ENCODE results near the gene PTCH2. TPM values are rescaled to one million over a fixed set of nuclear protein-coding genes. Genes with fewer than 3 reads are reported as not detected.

The PTCH2 gene
- total RNA-seq, 2 experiments from 2014 or later: 0.13 to 0.97 TPM

GRCh38 chr1:44807364-44808062 is 35.5 kb downstream of the PTCH2 start:
- peaks cover 48% of the 10 kb centered on the region for H3K36me3 Mint-ChIP-seq (ENCODE audit: low read depth)
- CTCF ChIA-PET: interaction anchor here (0.7 to 4.4 kb wide), 6 partner anchors 9 to 496 kb away, joined by 3 to 51 read pairs (median 13); partner anchors contain the start of genes PLK3 and RNU5D-1
- peak overlapping the region; percentile 55 for H3K4me3 Mint-ChIP-seq
- H3K4me1 Mint-ChIP-seq (ENCODE audit: low read depth): peaks cover 89% of the 10 kb centered on the region
- intact Hi-C loops (cut with micrococcal nuclease): loop anchor here (2.0 to 10.0 kb wide), 2 partner anchors 77 to 497 kb away; partner anchors contain the start of gene RNU5D-1
- DNase-seq (peak; percentile 97), ATAC-seq (peak; percentile 59)
- POLR2A ChIA-PET: interaction anchor here (1.1 to 12.0 kb wide), 9 partner anchors 8 to 533 kb away, joined by 3 to 214 read pairs (median 69); partner anchors contain the start of genes BEST4, MUTYH, PLK3 and RNU5D-1
- H3K27me3 Mint-ChIP-seq: no peaks in the 10 kb centered on the region
- peak overlapping the region; percentile 99 for H3K27ac Mint-ChIP-seq
- no peak for TF ChIP-seq CTCF (IDR thresholded peaks at IDR 0.05)
- no peaks in the 10 kb centered on the region for H3K9me3 Mint-ChIP-seq

DNA sequence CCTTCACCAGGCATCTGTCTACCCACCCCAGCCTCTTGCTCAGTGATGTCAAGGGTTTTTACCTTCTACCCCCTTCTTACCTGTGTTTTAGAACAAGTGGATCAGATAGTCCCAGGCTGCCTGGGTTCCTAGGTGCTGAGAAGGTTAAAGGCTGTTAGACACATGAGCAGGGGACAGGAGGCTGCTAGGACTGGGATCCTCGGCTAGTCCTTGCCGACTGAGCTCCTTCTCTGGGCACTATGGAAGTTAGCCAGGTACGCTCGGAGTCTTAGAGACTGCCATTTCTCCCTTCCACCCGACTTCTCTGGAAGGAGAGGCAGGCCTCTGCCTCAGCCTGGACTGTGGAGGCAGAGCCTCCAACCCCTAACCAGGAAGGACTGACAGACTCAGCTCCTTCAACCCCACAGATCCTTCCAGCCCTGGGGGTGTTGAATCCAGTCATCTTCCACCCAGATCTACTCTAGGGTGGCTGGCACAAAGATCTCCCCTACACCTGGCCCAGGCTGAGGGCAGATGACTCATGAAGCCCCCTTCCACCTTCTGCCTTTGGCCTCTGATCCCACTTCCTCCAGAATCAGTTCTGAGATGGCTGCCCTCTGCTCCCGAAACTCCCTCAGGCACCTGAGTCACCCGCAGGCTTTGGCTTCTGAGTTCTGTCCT is 36.2 kb downstream of the PTCH2 start, which contains the start of gene DYNLT4:
Gene DYNLT4, minus strand, starts transcription at position 648 of the 660 bp plus-strand sequence. CDS start 683 bp downstream, outside the sequence.
- no peaks in the 10 kb centered on the region for H3K9me3 Mint-ChIP-seq
- intact Hi-C loops (cut with micrococcal nuclease): loop anchor here (10.0 kb wide), 1 partner anchor 498 kb away; no protein-coding TSS in a partner anchor
- peaks cover 51% of the 10 kb centered on the region for H3K36me3 Mint-ChIP-seq (ENCODE audit: low read depth)
- H3K27me3 Mint-ChIP-seq: no peaks in the 10 kb centered on the region
- ChIA-PET CTCF (no interaction called here), POLR2A (interaction anchor here (1.1 to 12.0 kb wide), 7 partner anchors 7 to 85 kb away, joined by 3 to 214 read pairs (median 99); partner anchors contain the start of genes BEST4, PLK3, RNU5D-1 and RPS8)
- TF ChIP-seq CTCF (IDR thresholded peaks at IDR 0.05): no peak
- peak within 1 kb of the TSS; percentile 99 for H3K27ac Mint-ChIP-seq
- DNase-seq: no peak
- peak within 1 kb of the TSS; percentile 55 for H3K4me3 Mint-ChIP-seq
- peak; percentile 8 for ATAC-seq
- H3K4me1 Mint-ChIP-seq (ENCODE audit: low read depth): peaks cover 90% of the 10 kb centered on the region

DNA sequence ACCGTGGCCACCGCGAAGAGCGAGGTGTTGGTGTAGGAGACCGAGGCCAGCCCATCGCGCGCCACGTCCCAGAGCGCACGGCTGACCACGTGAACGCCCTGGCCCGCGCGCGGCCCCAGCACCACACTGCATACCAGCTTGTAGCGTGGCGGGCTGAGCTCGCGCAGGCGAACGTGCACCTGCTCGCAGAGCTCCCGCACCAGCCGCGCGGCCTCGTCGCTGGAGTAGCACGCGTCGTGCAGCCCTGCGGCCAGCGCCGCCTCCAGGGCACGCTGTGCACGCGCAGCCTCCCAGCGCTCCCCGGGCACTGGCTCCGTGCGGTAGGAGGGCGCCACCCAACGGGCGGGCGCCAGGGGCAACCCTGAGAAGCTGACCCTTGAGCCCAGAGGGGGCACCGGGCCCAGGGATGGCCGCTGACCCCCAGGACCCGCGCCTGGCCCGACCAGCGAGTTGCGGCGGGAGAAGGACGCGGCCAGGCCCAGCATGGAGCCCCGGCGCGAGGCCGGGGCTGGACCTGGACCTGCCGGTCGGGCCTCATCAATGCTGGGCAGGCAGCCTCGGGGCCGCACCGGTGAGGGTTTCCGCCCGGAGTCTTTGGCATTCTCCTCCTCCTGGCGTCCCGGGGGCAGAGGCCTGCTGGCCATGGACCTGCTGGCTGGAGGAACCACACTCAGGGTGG is 36.9 kb downstream of the PTCH2 start:
- Mint-ChIP-seq H3K9me3 (no peaks in the 10 kb centered on the region), H3K36me3 (ENCODE audit: low read depth) (peaks cover 55% of the 10 kb centered on the region), H3K27ac (peak overlapping the region; percentile 99), H3K27me3 (no peaks in the 10 kb centered on the region), H3K4me1 (ENCODE audit: low read depth) (peaks cover 84% of the 10 kb centered on the region), H3K4me3 (no peak overlapping the region)
- ChIA-PET POLR2A (interaction anchor here (1.1 to 12.0 kb wide), 7 partner anchors 14 to 84 kb away, joined by 3 to 214 read pairs (median 99); partner anchors contain the start of genes BEST4, RNU5D-1 and RPS8), CTCF (no interaction called here)
- intact Hi-C loops (cut with micrococcal nuclease): loop anchor here (10.0 kb wide), 1 partner anchor 499 kb away; no protein-coding TSS in a partner anchor
- DNase-seq (no peak), ATAC-seq (no peak)
- no peak for TF ChIP-seq CTCF (IDR thresholded peaks at IDR 0.05)

DNA sequence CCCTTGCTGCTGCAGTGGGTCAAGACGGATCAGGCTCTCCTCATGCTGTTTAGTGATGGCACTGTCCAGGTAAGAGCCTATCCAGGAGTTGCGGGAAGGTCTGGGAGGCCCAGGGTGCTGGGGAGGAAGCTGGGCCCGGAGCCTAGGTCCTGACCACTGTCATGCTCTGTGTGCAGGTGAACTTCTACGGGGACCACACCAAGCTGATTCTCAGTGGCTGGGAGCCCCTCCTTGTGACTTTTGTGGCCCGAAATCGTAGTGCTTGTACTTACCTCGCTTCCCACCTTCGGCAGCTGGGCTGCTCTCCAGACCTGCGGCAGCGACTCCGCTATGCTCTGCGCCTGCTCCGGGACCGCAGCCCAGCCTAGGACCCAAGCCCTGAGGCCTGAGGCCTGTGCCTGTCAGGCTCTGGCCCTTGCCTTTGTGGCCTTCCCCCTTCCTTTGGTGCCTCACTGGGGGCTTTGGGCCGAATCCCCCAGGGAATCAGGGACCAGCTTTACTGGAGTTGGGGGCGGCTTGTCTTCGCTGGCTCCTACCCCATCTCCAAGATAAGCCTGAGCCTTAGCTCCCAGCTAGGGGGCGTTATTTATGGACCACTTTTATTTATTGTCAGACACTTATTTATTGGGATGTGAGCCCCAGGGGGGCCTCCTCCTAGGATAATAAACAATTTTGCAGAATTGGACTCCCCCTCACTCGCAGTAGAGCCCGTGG is 37.6 kb downstream of the PTCH2 start:
- ChIA-PET POLR2A (interaction anchor here (1.8 to 12.0 kb wide), 4 partner anchors 15 to 83 kb away, joined by 13 to 214 read pairs (median 156); partner anchors contain the start of genes RNU5D-1 and RPS8), CTCF (no interaction called here)
- Mint-ChIP-seq H3K4me1 (ENCODE audit: low read depth) (peaks cover 77% of the 10 kb centered on the region), H3K36me3 (ENCODE audit: low read depth) (peaks cover 59% of the 10 kb centered on the region), H3K27me3 (no peaks in the 10 kb centered on the region), H3K27ac (peak overlapping the region; percentile 87), H3K9me3 (no peaks in the 10 kb centered on the region), H3K4me3 (peak overlapping the region; percentile 13)
- no peak for ATAC-seq
- no peak for DNase-seq
- intact Hi-C loops (cut with micrococcal nuclease): loop anchor here (10.0 kb wide), 1 partner anchor 499 kb away; no protein-coding TSS in a partner anchor
- TF ChIP-seq CTCF (IDR thresholded peaks at IDR 0.05): no peak
